Ishikawa (cell line): ENCODE measurements around the gene NDST3.

Source experiments
- CEBPB ChIP-seq: IDR thresholded peaks from 2 replicates; pipeline ENCODE4 v1.6.1; 2012
- CREB1 ChIP-seq: IDR thresholded peaks from 2 replicates; pipeline ENCODE4 v1.6.1; 2012; ENCODE audit warnings: low read depth
- EGR1 ChIP-seq: IDR thresholded peaks from 2 replicates; pipeline ENCODE4 v1.6.1; 2012
- EP300 ChIP-seq: IDR thresholded peaks from 2 replicates; pipeline ENCODE4 v1.6.1; 2012; ENCODE audit warnings: borderline replicate concordance
- FOXM1 ChIP-seq: IDR thresholded peaks from 2 replicates; pipeline ENCODE4 v1.6.1; 2012; ENCODE audit warnings: low read depth, borderline replicate concordance
- NFIC ChIP-seq: IDR thresholded peaks from 2 replicates; pipeline ENCODE4 v1.6.1; 2012
- RAD21 ChIP-seq: IDR thresholded peaks from 2 replicates; pipeline ENCODE4 v1.6.1; 2012; ENCODE audit warnings: low read depth
- TAF1 ChIP-seq: IDR thresholded peaks from 2 replicates; pipeline ENCODE4 v1.6.1; 2012; ENCODE audit warnings: low read depth, mild to moderate bottlenecking
- TCF12 ChIP-seq: IDR thresholded peaks from 2 replicates; pipeline ENCODE4 v1.6.1; 2012; ENCODE audit warnings: low read depth
- TEAD4 ChIP-seq: IDR thresholded peaks from 2 replicates; pipeline ENCODE4 v1.6.1; 2012
- ZBTB7A ChIP-seq: IDR thresholded peaks from 2 replicates; pipeline ENCODE4 v1.6.1; 2012; ENCODE audit warnings: low read depth
- TF ChIP-seq, protein P1 (sequence below): IDR thresholded peaks from 2 replicates; pipeline ENCODE4 v1.6.1; 2012
- TF ChIP-seq, protein P2 (sequence below): IDR thresholded peaks from 2 replicates; pipeline ENCODE4 v1.6.1; 2012; ENCODE audit warnings: low read depth, mild to moderate bottlenecking
- TF ChIP-seq, protein P3 (sequence below): IDR thresholded peaks from 2 replicates; pipeline ENCODE4 v1.6.1; 2012

Gene NDST3

DNA sequence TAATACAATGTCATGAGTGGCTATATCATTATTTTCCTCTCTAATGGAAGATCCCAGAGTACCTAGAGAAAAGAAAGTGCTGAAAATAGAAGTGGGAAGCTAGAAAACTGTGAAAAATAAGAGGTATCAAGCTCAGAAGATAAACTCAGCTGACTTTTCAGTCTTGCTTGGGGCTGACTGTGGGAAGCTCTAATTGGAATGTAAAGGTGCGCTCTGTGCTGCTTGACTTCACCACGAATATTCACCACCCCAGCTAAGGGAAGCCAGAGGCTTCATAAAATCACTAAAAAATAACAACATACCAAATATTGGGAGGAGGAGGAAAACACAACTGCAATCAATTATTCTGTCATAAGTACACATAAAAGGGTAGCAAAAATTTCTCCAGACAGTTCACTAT, 25.1 kb downstream of the NDST3 start:
- TF ChIP-seq FOXM1 = no peak
- no peak for TF ChIP-seq CREB1
- TF ChIP-seq, protein P1, sequence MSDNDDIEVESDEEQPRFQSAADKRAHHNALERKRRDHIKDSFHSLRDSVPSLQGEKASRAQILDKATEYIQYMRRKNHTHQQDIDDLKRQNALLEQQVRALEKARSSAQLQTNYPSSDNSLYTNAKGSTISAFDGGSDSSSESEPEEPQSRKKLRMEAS = no peak

DNA sequence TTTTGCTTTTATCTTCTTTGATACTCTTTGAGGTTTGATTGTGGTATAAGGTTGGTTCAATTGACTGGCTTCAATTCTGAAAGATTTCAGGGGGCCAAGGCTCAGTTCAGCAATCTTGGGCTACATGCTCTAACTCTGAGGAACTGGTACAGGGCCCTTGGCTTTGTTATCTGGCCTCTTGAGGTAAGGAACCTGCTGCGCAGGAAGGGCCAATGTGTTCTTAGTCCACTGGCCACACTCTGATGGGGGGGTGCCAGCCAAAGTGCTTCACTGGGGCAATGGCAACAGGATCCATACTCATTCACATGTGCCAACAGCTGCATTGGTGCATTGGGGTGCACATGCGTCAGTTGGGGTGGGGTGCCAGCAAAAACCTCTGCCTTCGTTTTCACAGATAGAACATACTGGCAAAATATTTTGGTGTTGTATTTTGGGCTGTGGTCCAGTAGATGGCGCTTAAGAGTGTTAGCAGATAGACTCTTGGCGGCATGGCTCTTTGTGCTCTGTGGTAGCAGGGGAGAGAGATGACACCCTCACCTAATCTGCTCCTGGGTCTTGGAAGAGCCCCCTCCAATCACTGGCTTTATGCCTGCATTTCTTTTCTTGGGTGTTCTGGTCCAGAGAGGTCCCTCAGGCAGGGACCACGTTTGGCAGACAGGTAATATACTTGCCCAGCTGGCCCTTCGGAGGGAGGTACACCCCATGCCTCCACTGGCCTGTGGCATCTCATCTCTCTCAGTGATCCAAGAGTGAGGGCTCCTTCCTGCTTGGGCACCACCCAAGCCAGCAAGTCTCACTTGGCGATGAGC, 42.9 kb downstream of the NDST3 start:
- TF ChIP-seq, protein P1 = no peak
- peak; percentile 61 for TF ChIP-seq RAD21

DNA sequence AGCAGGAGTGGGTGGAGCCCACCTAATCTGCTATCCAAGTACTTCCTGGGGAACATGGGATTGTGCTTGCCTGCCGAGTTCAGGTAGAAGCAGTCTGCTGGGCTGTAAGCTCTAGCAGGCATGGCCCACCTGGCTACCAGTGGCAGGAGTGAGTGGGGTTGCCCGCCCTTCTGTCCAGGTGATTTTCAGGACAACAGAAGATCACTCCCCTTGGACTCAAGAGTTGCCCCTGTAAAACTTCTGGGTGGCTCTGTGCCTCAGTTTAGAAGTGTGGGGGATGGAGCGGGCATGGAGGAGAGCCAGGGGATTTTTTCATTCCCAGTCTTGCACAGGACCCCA, 43.5 kb downstream of the NDST3 start:
- TF ChIP-seq, protein P1 = no peak
- TF ChIP-seq TAF1 (no peak), NFIC (no peak), EP300 (no peak), CEBPB (no peak), ZBTB7A (no peak), EGR1 (no peak), TCF12 (no peak), TEAD4 (no peak)
- TF ChIP-seq, protein P2, sequence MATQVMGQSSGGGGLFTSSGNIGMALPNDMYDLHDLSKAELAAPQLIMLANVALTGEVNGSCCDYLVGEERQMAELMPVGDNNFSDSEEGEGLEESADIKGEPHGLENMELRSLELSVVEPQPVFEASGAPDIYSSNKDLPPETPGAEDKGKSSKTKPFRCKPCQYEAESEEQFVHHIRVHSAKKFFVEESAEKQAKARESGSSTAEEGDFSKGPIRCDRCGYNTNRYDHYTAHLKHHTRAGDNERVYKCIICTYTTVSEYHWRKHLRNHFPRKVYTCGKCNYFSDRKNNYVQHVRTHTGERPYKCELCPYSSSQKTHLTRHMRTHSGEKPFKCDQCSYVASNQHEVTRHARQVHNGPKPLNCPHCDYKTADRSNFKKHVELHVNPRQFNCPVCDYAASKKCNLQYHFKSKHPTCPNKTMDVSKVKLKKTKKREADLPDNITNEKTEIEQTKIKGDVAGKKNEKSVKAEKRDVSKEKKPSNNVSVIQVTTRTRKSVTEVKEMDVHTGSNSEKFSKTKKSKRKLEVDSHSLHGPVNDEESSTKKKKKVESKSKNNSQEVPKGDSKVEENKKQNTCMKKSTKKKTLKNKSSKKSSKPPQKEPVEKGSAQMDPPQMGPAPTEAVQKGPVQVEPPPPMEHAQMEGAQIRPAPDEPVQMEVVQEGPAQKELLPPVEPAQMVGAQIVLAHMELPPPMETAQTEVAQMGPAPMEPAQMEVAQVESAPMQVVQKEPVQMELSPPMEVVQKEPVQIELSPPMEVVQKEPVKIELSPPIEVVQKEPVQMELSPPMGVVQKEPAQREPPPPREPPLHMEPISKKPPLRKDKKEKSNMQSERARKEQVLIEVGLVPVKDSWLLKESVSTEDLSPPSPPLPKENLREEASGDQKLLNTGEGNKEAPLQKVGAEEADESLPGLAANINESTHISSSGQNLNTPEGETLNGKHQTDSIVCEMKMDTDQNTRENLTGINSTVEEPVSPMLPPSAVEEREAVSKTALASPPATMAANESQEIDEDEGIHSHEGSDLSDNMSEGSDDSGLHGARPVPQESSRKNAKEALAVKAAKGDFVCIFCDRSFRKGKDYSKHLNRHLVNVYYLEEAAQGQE = no peak

DNA sequence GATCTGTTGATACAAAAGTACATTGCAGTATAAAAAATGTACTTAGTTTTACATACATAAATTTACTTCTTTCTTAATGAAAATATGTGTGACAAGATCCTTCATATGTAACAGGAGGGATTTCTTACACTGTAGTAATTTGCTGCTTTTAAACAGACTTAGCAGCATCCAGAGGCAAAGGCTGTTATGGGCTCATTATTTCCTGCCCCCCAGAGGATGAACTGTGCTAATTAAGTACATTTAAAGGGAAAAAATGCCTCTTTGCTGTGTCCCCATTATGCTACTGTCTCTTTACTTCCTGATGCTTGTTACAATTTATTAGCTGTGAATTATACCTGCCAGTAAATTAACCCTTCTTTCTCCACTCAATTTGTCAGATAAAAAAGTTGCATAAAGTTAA, 47.1 kb downstream of the NDST3 start:
- TF ChIP-seq EGR1 (no peak), TCF12 (no peak), CREB1 (no peak), FOXM1 (no peak)
- TF ChIP-seq, protein P3, sequence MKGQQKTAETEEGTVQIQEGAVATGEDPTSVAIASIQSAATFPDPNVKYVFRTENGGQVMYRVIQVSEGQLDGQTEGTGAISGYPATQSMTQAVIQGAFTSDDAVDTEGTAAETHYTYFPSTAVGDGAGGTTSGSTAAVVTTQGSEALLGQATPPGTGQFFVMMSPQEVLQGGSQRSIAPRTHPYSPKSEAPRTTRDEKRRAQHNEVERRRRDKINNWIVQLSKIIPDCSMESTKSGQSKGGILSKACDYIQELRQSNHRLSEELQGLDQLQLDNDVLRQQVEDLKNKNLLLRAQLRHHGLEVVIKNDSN = no peak
- TF ChIP-seq, protein P1 = no peak
- TF ChIP-seq, protein P2 = no peak

DNA sequence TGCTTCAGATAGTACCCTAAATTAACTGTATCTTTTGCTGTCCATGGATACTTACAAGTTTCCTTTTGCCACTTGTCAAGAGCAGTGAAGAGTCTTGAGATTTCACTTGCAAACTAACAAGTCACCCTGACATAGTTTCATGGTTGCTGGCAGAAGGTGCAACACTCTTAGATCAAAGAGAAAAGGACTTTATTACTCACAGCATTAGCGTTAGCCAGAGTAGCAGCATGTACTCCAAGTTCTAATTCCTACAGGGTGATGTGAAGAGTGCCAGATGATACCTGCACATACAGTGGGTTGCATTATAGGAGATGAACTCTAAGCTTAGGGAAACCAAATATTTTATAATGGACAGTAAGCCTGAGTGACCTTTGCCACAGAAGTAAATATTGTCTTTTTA, 47.9 kb downstream of the NDST3 start:
- TF ChIP-seq, protein P2 = no peak
- TF ChIP-seq TEAD4 = no peak
- no peak for TF ChIP-seq NFIC
- no peak for TF ChIP-seq RAD21
- TF ChIP-seq TCF12 = no peak
- no peak for TF ChIP-seq CREB1
- TF ChIP-seq EGR1 = no peak
- no peak for TF ChIP-seq EP300

DNA sequence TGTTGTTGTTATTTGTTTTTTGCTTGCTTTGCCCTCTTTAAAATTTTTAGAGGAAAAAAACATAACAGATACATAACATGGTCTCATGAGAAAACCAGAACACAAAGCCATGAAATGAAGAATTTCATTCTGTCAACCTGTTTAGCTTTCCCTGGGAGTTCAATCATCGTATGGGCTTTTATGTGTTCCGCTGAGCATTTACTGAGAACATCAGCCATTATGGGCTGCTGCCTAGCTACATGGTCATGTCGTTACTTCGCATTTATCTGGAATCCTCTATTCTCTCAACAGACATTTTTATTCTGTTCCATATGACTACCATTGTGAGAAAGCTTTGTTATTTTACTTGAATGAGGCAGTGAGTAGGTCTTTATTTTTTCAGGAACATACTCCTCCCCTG, 51.4 kb downstream of the NDST3 start:
- TF ChIP-seq EP300 (no peak), FOXM1 (no peak)
- TF ChIP-seq, protein P3 = no peak
